Astrocyte (in vitro differentiated cells and primary cell): ENCODE data around the gene TAGLN2. TPM values are rescaled to one million over a fixed set of nuclear protein-coding genes. Genes with fewer than 3 reads are reported as not detected.

ENCODE experiments used
- DNase-seq: peaks from one replicate; pipeline ENCODE4 v3.0.0-alpha.2; 2010; ENCODE audit warnings: low read depth
- FAIRE-seq: peaks from 2 replicates; lab custom pipeline; 2011; peaks lifted over from hg19 to GRCh38; lab: Jason Lieb, UNC
- H2AFZ ChIP-seq: 2 replicates; pipeline ENCODE4 v1.6.0; 2012; ENCODE audit warnings: low read depth, low read length, inconsistent platforms
- H3K27ac ChIP-seq: 2 replicates; pipeline ENCODE4 v1.5.1; 2011; ENCODE audit warnings: low read depth, low read length, inconsistent platforms
- H3K27me3 ChIP-seq: 2 replicates; pipeline ENCODE4 v1.6.0; 2011; ENCODE audit warnings: low read length, inconsistent platforms; ENCODE audit not compliant: insufficient read depth
- H3K36me3 ChIP-seq: 2 replicates; pipeline ENCODE4 v1.5.1; 2011; ENCODE audit warnings: low read length, inconsistent platforms; ENCODE audit not compliant: insufficient read depth
- H3K4me1 ChIP-seq: 2 replicates; pipeline ENCODE4 v1.5.1; 2011; ENCODE audit warnings: low read length, inconsistent platforms; ENCODE audit not compliant: insufficient read depth
- H3K4me2 ChIP-seq: 2 replicates; pipeline ENCODE4 v1.6.0; 2012; ENCODE audit warnings: low read length, inconsistent platforms
- H3K4me3 ChIP-seq: 2 replicates; pipeline ENCODE4 v1.5.1; 2011; ENCODE audit warnings: low read depth, mild to moderate bottlenecking, low read length, inconsistent platforms; ENCODE audit not compliant: insufficient read depth
- H3K79me2 ChIP-seq: 2 replicates; pipeline ENCODE4 v1.6.0; 2012; ENCODE audit warnings: mild to moderate bottlenecking, low read length, inconsistent platforms; ENCODE audit not compliant: insufficient read depth
- H3K9ac ChIP-seq: 2 replicates; pipeline ENCODE4 v1.6.0; 2012; ENCODE audit warnings: mild to moderate bottlenecking, low read length, inconsistent platforms
- H3K9me3 ChIP-seq: 2 replicates; pipeline ENCODE4 v1.5.1; 2012; ENCODE audit warnings: low read depth, mild to moderate bottlenecking, low read length, inconsistent platforms; ENCODE audit not compliant: insufficient read depth
- H4K20me1 ChIP-seq: 2 replicates; pipeline ENCODE4 v1.6.0; 2012; ENCODE audit warnings: low read length, inconsistent platforms; ENCODE audit not compliant: insufficient read depth
- H3K27ac Mint-ChIP-seq: one replicate; pipeline ENCODE4 v1.8.0; 2021; ENCODE audit warnings: mild to moderate bottlenecking, mixed read lengths; ENCODE audit not compliant: unreplicated experiment
- H3K27me3 Mint-ChIP-seq: one replicate; pipeline ENCODE4 v1.8.0; 2021; ENCODE audit warnings: low read depth, mixed read lengths; ENCODE audit not compliant: unreplicated experiment
- H3K36me3 Mint-ChIP-seq: one replicate; pipeline ENCODE4 v1.8.0; 2021; ENCODE audit warnings: low read depth, mixed read lengths; ENCODE audit not compliant: unreplicated experiment
- H3K4me1 Mint-ChIP-seq: one replicate; pipeline ENCODE4 v1.8.0; 2021; ENCODE audit warnings: low read depth, mixed read lengths; ENCODE audit not compliant: unreplicated experiment
- H3K4me3 Mint-ChIP-seq: one replicate; pipeline ENCODE4 v1.8.0; 2021; ENCODE audit warnings: mild to moderate bottlenecking, moderate library complexity, mixed read lengths; ENCODE audit not compliant: unreplicated experiment
- H3K9me3 Mint-ChIP-seq: one replicate; pipeline ENCODE4 v1.8.0; 2021; ENCODE audit warnings: mild to moderate bottlenecking, mixed read lengths; ENCODE audit not compliant: unreplicated experiment
- EZH2 ChIP-seq: IDR thresholded peaks from 2 replicates; pipeline ENCODE4 v1.6.1; 2012; ENCODE audit warnings: mild to moderate bottlenecking, low read length, inconsistent platforms; ENCODE audit not compliant: insufficient read depth
- total RNA-seq: library from RNA; stranded (reverse); gene quantifications from 2 replicates; pipeline ENCODE4 v1.2.1, GENCODE V29; 2021
- TF ChIP-seq, protein P1 (sequence below): IDR thresholded peaks from 2 replicates; pipeline ENCODE4 v1.5.1; 2011; ENCODE audit warnings: low read depth, mild to moderate bottlenecking, inconsistent platforms, low read length, moderate library complexity; ENCODE audit not compliant: insufficient read depth

Gene TAGLN2
- total RNA-seq, 1 donor from 2014 or later, result 688 TPM

DNA sequence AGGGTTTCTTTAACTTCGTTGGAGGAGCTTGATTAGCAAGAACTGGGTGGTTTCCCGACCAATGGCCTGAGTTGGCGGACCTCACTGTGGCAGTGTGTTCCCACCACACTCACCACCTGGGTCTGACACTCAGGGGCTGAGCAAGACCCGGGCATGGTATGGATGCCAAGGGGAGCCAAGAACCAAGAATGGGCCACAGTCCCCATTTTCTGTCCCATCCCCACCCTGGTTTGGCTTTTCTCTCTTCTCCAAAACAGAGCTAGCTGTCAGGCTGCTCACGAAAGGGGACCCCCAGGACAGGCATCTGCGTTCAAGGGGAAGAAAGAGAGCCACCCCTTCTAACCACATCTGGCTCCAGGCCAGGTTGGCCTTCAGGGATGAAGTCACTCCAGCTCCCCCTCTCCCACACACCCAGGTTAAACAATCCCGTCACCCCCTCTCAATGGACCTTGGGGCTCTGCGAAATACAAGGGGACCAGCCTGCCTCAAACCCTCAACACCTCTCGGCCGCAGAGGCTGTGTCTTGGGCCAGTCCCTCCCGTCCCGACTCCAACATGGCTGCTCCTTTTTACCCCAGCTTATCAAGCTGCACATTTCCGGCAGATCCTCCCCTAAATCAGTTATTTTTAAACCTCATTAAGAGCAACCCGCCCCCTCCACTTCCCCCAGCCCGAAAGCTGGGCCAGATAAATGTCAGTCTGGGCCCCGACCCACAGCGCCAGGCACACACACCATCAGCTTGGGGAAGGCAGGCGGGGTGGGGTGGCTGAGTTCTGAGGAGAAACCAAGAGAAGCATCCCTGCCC is 3.4 kb downstream of the TAGLN2 start:
- H3K4me3 ChIP-seq, result peak overlapping the region; percentile 98

DNA sequence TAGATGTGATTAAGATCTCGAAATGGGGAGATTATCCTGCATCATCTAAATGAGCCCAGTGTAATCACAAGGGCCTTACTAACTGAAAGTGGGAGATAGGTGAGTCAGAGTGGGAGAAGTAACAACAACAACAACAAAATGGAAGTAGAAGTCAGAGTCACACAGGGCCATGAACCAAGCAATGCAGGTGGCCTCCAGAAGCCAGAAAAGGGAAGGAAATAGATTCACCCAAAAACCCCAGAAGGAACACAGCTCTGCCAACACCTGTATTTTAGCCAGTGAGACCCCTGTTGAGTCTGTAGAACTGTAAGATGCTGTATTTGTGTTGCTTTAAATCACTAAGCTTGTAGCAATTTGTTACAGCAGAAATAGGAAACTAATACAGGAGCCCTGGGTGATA is 4.1 kb downstream of the TAGLN2 start:
- Histone ChIP-seq H3K9me3 (no peaks in the 10 kb centered on the region), H3K79me2 (peaks cover 80% of the 10 kb centered on the region), H2AFZ (no peak overlapping the region), H3K4me1 (peaks cover 55% of the 10 kb centered on the region), H3K27ac (peak overlapping the region; percentile 100), H3K4me2 (peak overlapping the region; percentile 98), H3K4me3 (peak overlapping the region; percentile 98), H3K9ac (peak overlapping the region; percentile 99), H3K27me3 (no peaks in the 10 kb centered on the region), H4K20me1 (peaks cover 71% of the 10 kb centered on the region), H3K36me3 (peaks cover 32% of the 10 kb centered on the region)
- H3K4me1 Mint-ChIP-seq, result peaks cover 53% of the 10 kb centered on the region
- peak overlapping the region; percentile 55 for H3K4me3 Mint-ChIP-seq
- H3K27me3 Mint-ChIP-seq, result no peaks in the 10 kb centered on the region
- no peaks in the 10 kb centered on the region for H3K9me3 Mint-ChIP-seq
- H3K27ac Mint-ChIP-seq, result peak overlapping the region; percentile 4
- FAIRE-seq, result no peak
- TF ChIP-seq, protein P1, sequence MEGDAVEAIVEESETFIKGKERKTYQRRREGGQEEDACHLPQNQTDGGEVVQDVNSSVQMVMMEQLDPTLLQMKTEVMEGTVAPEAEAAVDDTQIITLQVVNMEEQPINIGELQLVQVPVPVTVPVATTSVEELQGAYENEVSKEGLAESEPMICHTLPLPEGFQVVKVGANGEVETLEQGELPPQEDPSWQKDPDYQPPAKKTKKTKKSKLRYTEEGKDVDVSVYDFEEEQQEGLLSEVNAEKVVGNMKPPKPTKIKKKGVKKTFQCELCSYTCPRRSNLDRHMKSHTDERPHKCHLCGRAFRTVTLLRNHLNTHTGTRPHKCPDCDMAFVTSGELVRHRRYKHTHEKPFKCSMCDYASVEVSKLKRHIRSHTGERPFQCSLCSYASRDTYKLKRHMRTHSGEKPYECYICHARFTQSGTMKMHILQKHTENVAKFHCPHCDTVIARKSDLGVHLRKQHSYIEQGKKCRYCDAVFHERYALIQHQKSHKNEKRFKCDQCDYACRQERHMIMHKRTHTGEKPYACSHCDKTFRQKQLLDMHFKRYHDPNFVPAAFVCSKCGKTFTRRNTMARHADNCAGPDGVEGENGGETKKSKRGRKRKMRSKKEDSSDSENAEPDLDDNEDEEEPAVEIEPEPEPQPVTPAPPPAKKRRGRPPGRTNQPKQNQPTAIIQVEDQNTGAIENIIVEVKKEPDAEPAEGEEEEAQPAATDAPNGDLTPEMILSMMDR, result no peak
- no peak for TF ChIP-seq EZH2
- H3K36me3 Mint-ChIP-seq, result peaks cover 26% of the 10 kb centered on the region
- DNase-seq, result peak; percentile 20

More for the DNA sequence above, 3.4 kb downstream of the TAGLN2 start:
- peak overlapping the region; percentile 100 for H3K27ac ChIP-seq
- Mint-ChIP-seq H3K4me1 (peaks cover 51% of the 10 kb centered on the region), H3K9me3 (no peaks in the 10 kb centered on the region), H3K4me3 (peak overlapping the region; percentile 90), H3K36me3 (peaks cover 23% of the 10 kb centered on the region), H3K27ac (peak overlapping the region; percentile 99), H3K27me3 (no peaks in the 10 kb centered on the region)
- DNase-seq (peak; percentile 53), FAIRE-seq (no peak)
- peaks cover 48% of the 10 kb centered on the region for H3K4me1 ChIP-seq
- H3K27me3 ChIP-seq, result no peaks in the 10 kb centered on the region
- H2AFZ ChIP-seq, result no peak overlapping the region
- H4K20me1 ChIP-seq, result peaks cover 65% of the 10 kb centered on the region
- TF ChIP-seq, protein P1, result no peak
- TF ChIP-seq EZH2, result no peak
- peak overlapping the region; percentile 98 for H3K4me2 ChIP-seq
- no peaks in the 10 kb centered on the region for H3K9me3 ChIP-seq
- peaks cover 30% of the 10 kb centered on the region for H3K36me3 ChIP-seq
- H3K9ac ChIP-seq, result peak overlapping the region; percentile 99
- H3K79me2 ChIP-seq, result peaks cover 80% of the 10 kb centered on the region

DNA sequence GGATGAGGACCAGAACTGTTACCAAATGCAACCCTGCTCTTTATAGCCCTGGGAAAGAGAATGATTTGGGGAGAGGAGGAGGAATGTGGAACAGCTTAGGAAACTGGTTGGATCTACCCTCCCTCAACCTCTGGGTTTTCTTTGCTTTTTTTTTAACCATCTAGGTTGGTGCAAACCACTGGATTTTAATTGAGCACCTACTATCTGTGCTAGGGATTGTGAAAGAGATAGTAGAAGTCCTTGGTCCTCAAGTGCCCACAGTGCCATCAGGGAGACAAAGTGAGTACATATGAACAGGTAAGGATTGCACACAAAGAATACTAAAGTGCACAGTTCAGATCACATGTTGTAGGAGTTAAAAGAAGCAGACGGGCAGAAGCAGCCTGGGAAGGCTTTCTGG is 4.7 kb downstream of the TAGLN2 start:
- peak overlapping the region; percentile 99 for H3K9ac ChIP-seq
- no peaks in the 10 kb centered on the region for H3K27me3 ChIP-seq
- Mint-ChIP-seq H3K4me1 (peaks cover 59% of the 10 kb centered on the region), H3K9me3 (no peaks in the 10 kb centered on the region), H3K27ac (no peak overlapping the region), H3K36me3 (peaks cover 26% of the 10 kb centered on the region), H3K27me3 (no peaks in the 10 kb centered on the region), H3K4me3 (peak overlapping the region; percentile 55)
- H3K4me1 ChIP-seq, result peaks cover 61% of the 10 kb centered on the region
- H2AFZ ChIP-seq, result no peak overlapping the region
- H3K4me2 ChIP-seq, result peak overlapping the region; percentile 98
- TF ChIP-seq, protein P1, result no peak
- no peak for TF ChIP-seq EZH2
- peak overlapping the region; percentile 11 for H3K4me3 ChIP-seq
- peak overlapping the region; percentile 100 for H3K27ac ChIP-seq
- H3K9me3 ChIP-seq, result no peaks in the 10 kb centered on the region
- peaks cover 71% of the 10 kb centered on the region for H4K20me1 ChIP-seq
- no peak for DNase-seq
- no peak for FAIRE-seq
- H3K36me3 ChIP-seq, result peaks cover 32% of the 10 kb centered on the region
- H3K79me2 ChIP-seq, result peaks cover 79% of the 10 kb centered on the region
